Measurements from ENCODE around the gene DDT. TPM values are rescaled to one million over a fixed set of nuclear protein-coding genes. Genes with fewer than 3 reads are reported as not detected.

Gene DDT
- total RNA-seq, 4 donors from 2014 or later: 53.5 to 162 (median 106) TPM

Other genes starting within 250 kb of the DDT start
- 10 to 100 TPM in 1 of 4 donors, 1 to 10 TPM in 3; 5.0 to 10.7 (median 7.4) TPM for gene ZNF70, start 223.3 kb downstream of the DDT start, total RNA-seq
- not detected for gene VPREB3, start 220.0 kb downstream of the DDT start, total RNA-seq
- gene C22orf15, start 211.5 kb downstream of the DDT start, total RNA-seq: not detected
- gene CHCHD10, start 206.5 kb downstream of the DDT start, total RNA-seq: 100 to 1,000 TPM in 1 of 4 donors, 10 to 100 TPM in 2, 1 to 10 TPM in 1; 9.4 to 154 (median 47.0) TPM
- 1 to 10 TPM in 3 of 4 donors, under 1 TPM in 1; 0.38 to 2.3 (median 1.7) TPM for gene MMP11, start 201.6 kb downstream of the DDT start, total RNA-seq
- gene SMARCB1, start 187.5 kb downstream of the DDT start, total RNA-seq: 100 to 1,000 TPM in 1 of 4 donors, 10 to 100 TPM in 3; 59.8 to 107 (median 75.4) TPM
- 10 to 100 TPM in 1 of 4 donors, 1 to 10 TPM in 3; 1.6 to 15.9 (median 4.1) TPM for gene DERL3, start 135.4 kb downstream of the DDT start, total RNA-seq
- 10 to 100 TPM; 17.5 to 30.0 (median 24.3) TPM for gene SLC2A11, start 116.6 kb downstream of the DDT start, total RNA-seq
- 100 to 1,000 TPM; 342 to 807 (median 472) TPM for gene MIF, start 80.1 kb downstream of the DDT start, total RNA-seq
- gene GSTT2B, start 13.2 kb downstream of the DDT start, total RNA-seq: 10 to 100 TPM in 2 of 4 donors, 1 to 10 TPM in 1, under 1 TPM in 1; 0.93 to 13.8 (median 6.2) TPM
- 1 to 10 TPM in 2 of 4 donors, under 1 TPM in 1, not detected in 1; 0.27 to 1.7 (median 1.4) TPM for gene DDTL, start 7.6 kb downstream of the DDT start, total RNA-seq
- gene GSTT2, start 5.7 kb upstream of the DDT start, total RNA-seq: 1 to 10 TPM in 1 of 4 donors, under 1 TPM in 1, not detected in 2; 0.40 to 1.9 TPM
- not detected for gene GSTT4, start 31.0 kb upstream of the DDT start, total RNA-seq
- gene CABIN1, start 36.9 kb upstream of the DDT start, total RNA-seq: 100 to 1,000 TPM in 3 of 4 donors, 10 to 100 TPM in 1; 48.1 to 116 (median 103) TPM
- gene SUSD2, start 207.0 kb upstream of the DDT start, total RNA-seq: 10 to 100 TPM in 3 of 4 donors, 1 to 10 TPM in 1; 9.5 to 22.5 (median 15.1) TPM